Stimulated activated CD4-positive, alpha-beta T cell treated with anti-CD3 and anti-CD28 coated beads, TNF-alpha, amount 100 ng/mL, for 24 hours (primary cell): ENCODE data around the gene PIANP.

ENCODE experiments used
- DNase-seq, 3 experiments: peaks; one replicate each; pipeline ENCODE4 v3.0.0-alpha.2; 2020; ENCODE audit warnings: low read depth in 3 of 3

PIANP gene

DNA sequence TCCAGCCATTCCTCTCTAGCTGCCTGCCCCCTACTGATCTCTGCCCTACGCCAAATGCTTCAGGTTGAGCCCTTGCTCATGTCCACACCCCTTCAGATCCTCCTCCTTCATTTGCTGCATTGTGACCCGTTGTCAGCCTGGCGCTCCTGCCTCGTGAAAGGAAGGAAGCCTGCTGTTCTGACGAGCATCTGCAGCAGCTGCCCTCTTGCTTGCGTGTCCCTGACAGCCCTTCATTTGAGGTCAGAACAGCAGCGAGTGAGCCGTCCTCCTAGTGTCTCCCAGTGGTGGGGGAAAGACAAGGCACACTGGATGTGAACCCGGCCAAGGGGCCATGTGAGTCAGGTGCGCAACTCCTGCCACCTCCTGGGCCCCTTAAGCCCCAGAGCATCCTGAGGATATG is 3.0 kb upstream of the PIANP start:
- no peak for DNase-seq

DNA sequence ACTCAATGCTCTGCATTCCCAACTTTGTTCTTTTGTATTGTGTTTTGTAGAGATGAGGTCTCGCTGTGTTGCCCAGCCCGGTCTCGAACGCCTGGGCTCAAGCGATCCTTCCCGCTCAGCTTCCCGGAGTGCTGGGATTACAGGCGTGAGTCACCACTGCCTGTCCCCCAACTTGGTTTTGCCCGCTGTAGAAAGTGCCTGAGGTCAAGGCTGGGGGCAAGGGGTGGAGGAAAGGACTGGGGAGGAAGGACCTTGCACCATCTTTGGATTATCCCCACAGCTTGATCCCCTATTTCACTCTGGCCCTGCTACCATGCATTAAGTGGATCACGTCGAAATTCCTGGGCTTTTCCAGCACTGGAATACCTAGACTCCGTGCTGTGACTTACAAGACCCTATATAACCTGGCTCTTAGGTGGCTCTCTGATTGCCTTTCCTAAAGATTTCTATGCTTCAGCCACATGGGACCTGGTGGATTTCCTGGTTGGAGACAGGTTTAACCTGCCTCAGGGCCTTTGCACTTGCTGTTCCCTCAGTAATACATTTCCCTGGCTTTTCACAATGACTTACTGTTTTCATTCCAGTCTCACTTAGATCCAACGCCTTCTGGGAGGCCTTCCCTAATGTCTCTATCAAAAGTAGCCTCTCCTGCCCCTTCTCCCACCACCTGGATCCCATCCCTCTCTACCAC is 608 bp upstream of the PIANP start:
- DNase-seq = no peak

DNA sequence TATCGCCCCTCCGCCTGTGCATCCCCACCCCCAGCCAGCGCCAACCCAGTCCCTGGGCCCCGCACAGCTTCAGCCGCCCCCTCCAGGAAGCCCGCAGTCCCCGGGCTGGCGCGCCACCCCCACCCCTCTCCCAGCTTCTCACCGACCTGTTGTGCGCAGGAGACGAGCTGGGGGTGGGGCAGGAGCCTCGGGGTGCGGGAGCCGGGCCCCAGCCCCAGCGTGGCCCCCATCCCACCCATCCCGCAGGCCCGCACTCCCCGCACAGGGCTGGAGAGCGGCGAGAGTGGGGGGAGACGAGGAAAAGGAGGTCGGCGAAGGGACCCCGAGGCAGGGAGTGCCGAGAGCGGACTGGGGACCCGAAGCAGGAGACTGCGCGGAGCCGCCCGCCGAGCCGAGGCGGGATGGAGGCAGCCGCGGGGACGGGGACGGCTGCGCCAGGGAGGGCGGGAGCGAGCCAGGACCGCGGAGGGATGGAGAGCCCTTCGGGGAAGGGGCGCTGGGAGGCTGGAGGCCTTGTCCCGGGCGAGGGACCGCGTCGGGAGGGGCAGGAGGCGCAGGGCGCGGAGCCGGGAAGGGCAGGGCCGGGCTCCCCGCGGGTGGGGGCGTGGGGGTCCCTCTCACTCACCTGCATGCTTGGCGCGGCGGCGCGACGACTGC is 498 bp downstream of the PIANP start:
- DNase-seq = no peak

DNA sequence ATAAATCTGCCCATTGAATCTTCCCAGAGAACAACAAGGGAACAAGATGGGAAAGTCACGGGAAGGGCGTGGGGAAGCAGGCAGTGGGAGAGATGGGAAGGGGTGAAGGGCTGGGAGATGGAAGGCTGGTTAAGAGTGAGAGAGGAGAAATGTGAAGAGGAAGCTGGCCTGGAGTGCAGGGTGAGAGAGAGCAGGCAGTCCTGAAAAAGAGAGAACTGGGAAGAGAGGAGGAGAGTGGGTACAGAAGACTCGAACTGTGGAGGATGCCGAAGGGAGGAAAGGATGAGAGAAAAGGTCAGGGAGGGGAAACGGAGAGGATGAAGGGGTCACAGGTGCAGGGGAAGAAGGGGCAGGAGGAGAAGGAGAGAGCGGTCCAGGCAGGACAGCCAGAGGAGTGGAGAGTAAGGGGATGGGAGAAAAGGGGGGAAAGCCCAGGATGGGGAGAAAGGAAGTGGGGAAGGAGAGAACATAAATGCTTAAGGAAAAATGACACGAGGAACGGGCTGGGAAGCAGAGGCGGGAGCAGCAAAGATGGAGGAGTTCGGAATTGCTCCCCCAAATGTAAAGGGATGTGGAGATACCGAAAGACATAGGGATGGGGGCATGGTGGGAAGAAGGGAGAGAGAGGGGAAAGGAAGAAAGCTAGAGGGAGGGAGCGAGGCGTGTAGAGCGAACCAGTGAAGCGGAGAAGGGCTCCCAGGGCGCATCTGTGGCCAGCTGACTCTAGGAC is 1.2 kb downstream of the PIANP start:
- no peak for DNase-seq

DNA sequence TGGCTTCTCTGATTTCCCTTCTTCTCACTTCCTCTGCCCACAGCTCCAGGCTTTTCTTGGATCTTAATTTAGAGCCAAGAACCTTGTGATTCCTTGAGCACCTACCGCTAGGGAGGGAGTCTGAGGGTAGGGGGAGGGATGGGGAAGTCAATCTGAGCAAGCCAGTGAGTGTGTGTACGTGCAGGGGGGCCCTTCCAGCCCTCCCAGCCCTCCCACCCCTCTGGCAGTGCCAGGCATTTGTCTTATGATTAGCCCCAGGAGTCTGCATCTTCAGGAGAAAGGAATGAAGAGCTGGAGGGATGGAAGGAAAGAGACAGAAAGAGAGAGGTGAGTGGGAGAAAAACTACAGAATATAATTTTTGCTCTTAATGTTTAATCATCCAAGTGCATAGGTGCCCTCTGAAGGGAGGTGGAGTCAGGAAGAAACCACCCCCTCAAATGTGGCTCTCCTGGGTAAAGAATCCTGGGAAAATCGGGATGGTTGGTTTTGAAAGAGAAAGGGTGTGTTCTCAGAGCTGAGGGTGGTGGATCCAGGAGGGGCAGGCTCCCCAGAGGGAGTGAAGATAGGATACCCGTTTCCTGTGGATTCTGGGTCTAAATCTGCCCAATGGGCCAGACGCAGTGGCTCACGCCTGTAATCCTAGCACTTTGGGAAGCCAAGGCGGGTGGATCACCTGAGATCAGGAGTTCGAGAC is 2.1 kb downstream of the PIANP start:
- DNase-seq = no peak

- peak in 1 of 3 experiments; percentile 15 for DNase-seq
These were observed 2.8 kb downstream of the PIANP start for GRCh38 chr12:6697584-6698351.

GRCh38 chr12:6696690-6697583 is 3.7 kb downstream of the PIANP start:
- no peak for DNase-seq

GRCh38 chr12:6695313-6696045 is 5.1 kb downstream of the PIANP start:
- DNase-seq = no peak

- DNase-seq = no peak
These were observed 5.9 kb downstream of the PIANP start for GRCh38 chr12:6694701-6695100.

DNA sequence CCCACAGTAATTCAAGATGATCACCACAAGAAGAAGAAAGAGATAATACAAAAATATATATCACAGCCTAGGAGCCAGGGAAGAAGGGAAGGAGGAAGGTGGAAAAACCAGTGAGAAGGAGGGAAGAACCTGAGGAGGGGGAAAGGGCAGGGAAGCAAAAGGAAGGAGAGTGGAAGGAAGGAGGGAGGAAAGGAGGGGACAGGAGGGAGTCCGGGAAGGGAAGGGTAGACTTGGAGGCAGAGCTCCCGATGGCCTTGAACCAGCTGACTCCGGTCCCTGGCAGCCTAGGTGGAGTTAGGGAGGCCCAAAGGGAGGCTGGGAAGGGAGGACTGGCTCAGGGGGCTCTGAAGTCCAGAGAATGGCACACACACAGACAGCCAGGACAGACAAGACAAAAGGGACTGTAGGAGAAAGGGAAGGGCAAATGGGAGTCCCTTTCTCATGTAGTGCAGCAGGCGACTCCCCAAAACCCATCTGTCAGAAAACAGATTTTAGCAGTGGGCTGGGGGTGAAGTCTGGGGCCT is 6.7 kb downstream of the PIANP start:
- no peak for DNase-seq

DNA sequence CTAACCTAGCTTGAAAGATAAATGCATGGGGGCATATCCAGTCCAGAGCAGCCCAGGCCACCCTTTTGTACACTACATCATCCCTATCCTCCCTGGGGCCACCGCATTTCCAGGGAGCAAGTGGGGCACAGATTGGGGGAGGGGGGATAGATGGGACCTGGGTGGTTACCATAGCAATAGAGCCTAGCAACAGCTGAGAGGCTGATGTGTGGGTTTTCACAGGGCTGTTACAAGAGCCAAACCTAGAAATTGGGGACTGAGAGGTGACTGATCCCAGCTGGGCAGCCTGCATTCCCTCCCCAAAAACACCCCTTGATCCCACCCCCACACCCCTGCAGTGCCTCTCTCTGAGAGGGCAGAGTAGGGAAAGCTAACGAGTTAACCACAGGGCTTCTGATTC is 7.7 kb downstream of the PIANP start:
- no peak for DNase-seq

DNA sequence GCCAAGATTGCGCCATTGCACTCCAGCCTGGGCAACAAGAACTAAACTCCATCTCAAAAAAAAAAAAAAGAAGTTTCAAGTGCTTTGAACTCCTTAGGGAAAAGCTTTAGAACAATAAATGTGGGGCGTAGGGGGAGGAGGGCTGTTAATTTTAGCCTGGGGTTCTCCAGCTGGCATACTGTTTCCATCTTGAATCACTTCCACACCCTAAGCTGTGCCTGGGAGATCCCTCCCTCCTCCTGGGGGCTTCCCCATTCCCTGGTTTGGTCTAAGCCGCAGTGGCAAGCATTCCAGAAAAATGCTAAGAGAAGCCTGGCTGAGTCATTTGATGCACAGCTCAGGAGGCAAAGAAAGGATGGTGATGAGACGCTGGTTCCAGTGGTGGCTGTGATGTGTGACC is 9.1 kb downstream of the PIANP start:
- DNase-seq = no peak

DNA sequence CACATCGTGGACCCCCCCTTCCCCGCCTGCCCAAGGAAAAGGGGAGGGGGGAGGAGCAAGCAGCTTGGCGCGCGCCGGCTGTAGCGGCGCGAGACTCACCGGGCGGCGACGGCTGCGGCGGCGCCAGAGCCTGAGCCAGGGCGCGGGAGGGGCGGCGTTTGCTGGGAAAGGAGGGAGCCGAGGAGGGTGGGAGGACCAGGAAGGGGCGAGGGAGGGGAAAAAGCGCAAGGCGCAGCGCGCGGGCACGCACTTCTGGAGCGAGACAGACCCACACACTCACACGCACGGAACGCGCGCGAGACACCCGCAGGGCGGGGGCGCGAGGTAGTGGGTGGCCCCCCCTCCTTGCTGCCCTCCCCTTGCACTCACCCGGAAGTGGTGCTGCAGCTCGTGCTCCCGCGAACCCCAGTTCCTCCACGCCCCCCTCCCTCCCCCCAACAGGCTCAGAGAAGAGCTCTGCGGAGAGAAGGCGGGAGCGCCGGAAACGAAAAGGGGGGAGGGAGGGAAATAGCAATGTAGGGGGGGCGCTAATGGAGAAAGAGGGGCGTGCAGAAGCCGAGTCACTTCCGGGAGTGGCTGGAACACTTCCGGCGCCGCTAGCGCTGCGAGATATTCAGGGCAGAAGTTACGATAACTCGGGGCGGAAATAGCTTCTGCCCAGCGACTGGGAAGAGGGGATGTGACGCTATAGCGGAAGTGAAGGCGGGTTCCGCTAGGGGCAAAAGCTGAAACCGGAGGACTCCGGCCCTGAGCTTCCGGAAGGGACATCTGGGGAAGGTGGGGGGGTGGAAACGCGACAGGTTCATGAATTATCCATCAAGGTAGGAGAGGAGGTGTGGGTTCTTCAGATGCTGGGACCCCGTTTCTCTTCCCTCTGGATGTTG is 11.4 kb downstream of the PIANP start, which contains the start of gene ZNF384:
Gene ZNF384, minus strand, starts transcription at position 377 of the 884 bp plus-strand sequence. CDS start 9,855 bp downstream, outside the sequence.
- peak; percentile 88 to 92 (median 92) for DNase-seq

GRCh38 chr12:6688543-6688998 is 12.0 kb downstream of the PIANP start:
- no peak for DNase-seq

- no peak for DNase-seq
These were observed 14.8 kb downstream of the PIANP start for GRCh38 chr12:6685814-6686213.

GRCh38 chr12:6684609-6685008 is 16.0 kb downstream of the PIANP start:
- DNase-seq = peak in 1 of 3 experiments; percentile 41

- no peak for DNase-seq
These were observed 23.7 kb downstream of the PIANP start for GRCh38 chr12:6676962-6677361.

GRCh38 chr12:6672143-6672542 is 28.5 kb downstream of the PIANP start:
- DNase-seq = no peak
